Measurements from ENCODE around the gene VAC14. TPM values are rescaled to one million over a fixed set of nuclear protein-coding genes. Genes with fewer than 3 reads are reported as not detected.
A peak's percentile ranks its signal among the peaks of the same experiment; 100 is the strongest.

The VAC14 gene
- total and polyA plus RNA-seq, 2 of the 8 experiments (the other 6 are each of a cell fraction or from before 2014, with no cell fraction given): 56.0 to 108 TPM

GRCh38 chr16:70788668-70789594 is 12.0 kb downstream of the VAC14 start (continued):
- TF ChIP-seq HDAC6 (IDR thresholded peaks at IDR 0.05; ENCODE audit: low read depth, low read length) (no peak), ZNF274 (IDR thresholded peaks at IDR 0.05; ENCODE audit: borderline replicate concordance, extremely low read depth, low read length) (no peak), POLR2A (IDR thresholded peaks at IDR 0.05; ENCODE audit: control extremely low read depth in 1 of 2, low read depth in 2 of 2, low read length in 2 of 2) (no peak), POLR2AphosphoS5 (IDR thresholded peaks at IDR 0.05; ENCODE audit: low read depth, low read length) (peak; percentile 60; the same call in 1 of the 2 replicates), BACH1 (IDR thresholded peaks at IDR 0.05; ENCODE audit: low read length) (no peak), TAF7 (optimal IDR thresholded peaks at IDR 0.05; ENCODE audit: borderline replicate concordance, low read depth, low read length) (no peak)
